H1 (cell line): ENCODE measurements around the gene EMD.

Experiments
- BCL11A ChIP-seq, 2 experiments: IDR thresholded peaks; one replicate each; pipeline ENCODE4 v1.6.1; 2011; ENCODE audit warnings: low read depth in 2 of 2, low read length in 2 of 2, mild to moderate bottlenecking in 2 of 2
- EZH2 ChIP-seq: fragments of 200-600 bp; sonication (generic); IDR thresholded peaks from 2 replicates; pipeline ENCODE4 v1.7.1; 2012; ENCODE audit warnings: low read depth, mild to moderate bottlenecking, moderate library complexity, low read length, inconsistent platforms; ENCODE audit not compliant: severe bottlenecking
- RAD21 ChIP-seq, 2 experiments: IDR thresholded peaks in 1 of 2; conservative IDR thresholded peaks in 1 of 2; 2 replicates each; pipeline ENCODE4 v1.6.1; 2011; ENCODE audit warnings: low read depth in 2 of 2, low read length in 2 of 2, improper control_type of control experiment in 1 of 2, inconsistent platforms in 1 of 2, mild to moderate bottlenecking in 1 of 2, moderate library complexity in 1 of 2
- ZNF274 ChIP-seq: IDR thresholded peaks from 2 replicates; pipeline ENCODE4 v1.7.0; 2012; ENCODE audit warnings: low read length, borderline replicate concordance; ENCODE audit errors: extremely low read depth

DNA sequence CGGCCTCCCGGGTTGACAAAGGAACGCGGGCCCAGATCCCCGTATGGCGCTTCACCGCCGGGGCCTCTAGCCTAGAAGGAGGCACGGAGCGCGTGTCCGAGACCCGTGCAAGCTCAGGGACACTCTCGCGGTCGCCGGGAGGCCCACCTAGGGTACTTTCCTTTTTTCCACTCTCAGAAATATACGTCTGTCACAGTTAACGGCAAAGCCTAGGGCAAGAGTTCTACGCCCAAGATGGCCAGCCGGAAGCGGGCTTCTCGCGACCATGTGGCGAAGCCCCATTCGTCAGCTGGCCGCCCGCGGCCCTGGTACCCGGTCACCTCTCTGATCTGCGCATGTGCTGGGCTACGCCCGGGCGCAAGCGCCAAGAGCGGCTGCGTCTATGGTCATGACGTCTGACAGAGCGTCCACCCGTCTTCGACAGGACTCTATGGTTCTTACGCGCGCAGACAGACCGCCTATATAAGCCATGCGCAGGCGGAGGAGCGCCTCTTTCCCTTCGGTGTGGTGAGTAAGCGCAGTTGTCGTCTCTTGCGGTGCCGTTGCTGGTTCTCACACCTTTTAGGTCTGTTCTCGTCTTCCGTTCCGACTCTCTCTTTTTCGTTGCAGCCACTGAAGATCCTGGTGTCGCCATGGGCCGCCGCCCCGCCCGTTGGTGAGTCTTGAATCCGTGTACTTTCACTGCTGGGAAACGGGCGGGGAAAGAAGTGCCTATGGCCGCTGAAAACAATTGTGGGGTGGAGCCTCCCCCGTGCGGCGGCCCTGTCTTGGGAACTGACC, 19.0 kb downstream of the EMD start, which contains the start of gene RPL10:
- TF ChIP-seq EZH2 (no peak), ZNF274 (no peak), RAD21 (IDR thresholded peaks at IDR 0.05 in 1 of 2, conservative IDR thresholded peaks at IDR 0.05 in 1 of 2; ENCODE audit: low read depth in 2 of 2, low read length in 2 of 2) (no peak), BCL11A (IDR thresholded peaks at IDR 0.05; ENCODE audit: low read depth in 2 of 2, low read length in 2 of 2) (no peak)
